ENCODE results near the gene PTPRG. TPM values are rescaled to one million over a fixed set of nuclear protein-coding genes. Genes with fewer than 3 reads are reported as not detected.

PTPRG gene
- total RNA-seq, 1 donor from 2014 or later: 77.2 TPM

- no peaks in the 10 kb centered on the region for H3K36me3 Mint-ChIP-seq
- H3K4me3 Mint-ChIP-seq: no peak overlapping the region
- no peak for DNase-seq (ENCODE audit: extremely low spot score, unreplicated experiment)
- H3K9me3 Mint-ChIP-seq: no peaks in the 10 kb centered on the region
- no peaks in the 10 kb centered on the region for H3K27me3 Mint-ChIP-seq
- H3K27ac Mint-ChIP-seq: no peak overlapping the region
- TF ChIP-seq CTCF (conservative IDR thresholded peaks at IDR 0.05): no peak
- H3K4me1 Mint-ChIP-seq (ENCODE audit: unreplicated experiment): peaks cover 36% of the 10 kb centered on the region
Measured at GRCh38 chr3:61928039-61928438, 366.7 kb downstream of the PTPRG start.

- no peak for DNase-seq (ENCODE audit: extremely low spot score, unreplicated experiment)
- no peaks in the 10 kb centered on the region for H3K9me3 Mint-ChIP-seq
- no peaks in the 10 kb centered on the region for H3K27me3 Mint-ChIP-seq
- no peak for TF ChIP-seq CTCF (conservative IDR thresholded peaks at IDR 0.05)
- H3K4me3 Mint-ChIP-seq: no peak overlapping the region
- H3K27ac Mint-ChIP-seq: no peak overlapping the region
- no peaks in the 10 kb centered on the region for H3K36me3 Mint-ChIP-seq
- peaks cover 36% of the 10 kb centered on the region for H3K4me1 Mint-ChIP-seq (ENCODE audit: unreplicated experiment)
Measured at GRCh38 chr3:61928776-61929314, 367.5 kb downstream of the PTPRG start.

- Mint-ChIP-seq H3K27me3 (no peaks in the 10 kb centered on the region), H3K27ac (no peak overlapping the region), H3K9me3 (peaks cover 4% of the 10 kb centered on the region), H3K36me3 (peaks cover 4% of the 10 kb centered on the region), H3K4me3 (no peak overlapping the region), H3K4me1 (ENCODE audit: unreplicated experiment) (peaks cover 29% of the 10 kb centered on the region)
- no peak for TF ChIP-seq CTCF (conservative IDR thresholded peaks at IDR 0.05)
- no peak for DNase-seq (ENCODE audit: extremely low spot score, unreplicated experiment)
Measured at GRCh38 chr3:61929617-61930016, 368.2 kb downstream of the PTPRG start.

GRCh38 chr3:61932499-61932898 lies 371.1 kb downstream of the PTPRG start:
- Mint-ChIP-seq H3K27ac (no peak overlapping the region), H3K27me3 (no peaks in the 10 kb centered on the region), H3K4me3 (no peak overlapping the region), H3K4me1 (ENCODE audit: unreplicated experiment) (peaks cover 26% of the 10 kb centered on the region), H3K9me3 (peaks cover 12% of the 10 kb centered on the region), H3K36me3 (peaks cover 14% of the 10 kb centered on the region)
- no peak for TF ChIP-seq CTCF (conservative IDR thresholded peaks at IDR 0.05)
- no peak for DNase-seq (ENCODE audit: extremely low spot score, unreplicated experiment)

- Mint-ChIP-seq H3K4me3 (no peak overlapping the region), H3K36me3 (peaks cover 14% of the 10 kb centered on the region), H3K4me1 (ENCODE audit: unreplicated experiment) (peaks cover 22% of the 10 kb centered on the region), H3K9me3 (peaks cover 12% of the 10 kb centered on the region), H3K27ac (no peak overlapping the region), H3K27me3 (no peaks in the 10 kb centered on the region)
- DNase-seq (ENCODE audit: extremely low spot score, unreplicated experiment): no peak
- TF ChIP-seq CTCF (conservative IDR thresholded peaks at IDR 0.05): no peak
Measured at GRCh38 chr3:61933798-61934504, 372.6 kb downstream of the PTPRG start.

All from type B pancreatic cell (in vitro differentiated cells).